ENCODE results near the gene PER3. TPM values are rescaled to one million over a fixed set of nuclear protein-coding genes. Genes with fewer than 3 reads are reported as not detected.

Gene PER3
- total and polyA plus RNA-seq, 9 of the 15 experiments (the other 6 are each of a cell fraction or from before 2014, with no cell fraction given): 11.9 to 22.5 (median 14.6) TPM

- intact Hi-C loops (cut with micrococcal nuclease): no loop called here
- Histone ChIP-seq H3K79me2 (ENCODE audit: control insufficient read depth, insufficient read depth, low read length) (no peaks in the 10 kb centered on the region), H3K4me1 (replicated peaks in 1 of 2; ENCODE audit: control insufficient read depth in 2 of 2, insufficient read depth in 2 of 2, low read length in 2 of 2) (peaks cover 0 to 8% of the 10 kb centered on the region in 2 experiments; a peak in 2 of 5 replicates), H3K9me1 (ENCODE audit: control insufficient read depth, insufficient read depth, low read length) (no peaks in the 10 kb centered on the region), H3K4me2 (ENCODE audit: insufficient read depth, low read length) (no peak overlapping the region), H3K9me3 (replicated peaks; ENCODE audit: control insufficient read depth, insufficient read depth, low read depth, low read length) (no peaks in the 10 kb centered on the region), H3K36me3 (ENCODE audit: control insufficient read depth, insufficient read depth, low read length) (no peaks in the 10 kb centered on the region), H3K9ac (ENCODE audit: insufficient read depth in 1 of 2, low read depth in 2 of 2, low read length in 2 of 2) (no peak overlapping the region), H3K27ac (ENCODE audit: extremely low read depth, low read depth, low read length) (no peak overlapping the region), H3K4me3 (no peak overlapping the region), H2AFZ (ENCODE audit: low read depth, low read length) (no peak overlapping the region), H3K27me3 (ENCODE audit: control insufficient read depth in 2 of 2, insufficient read depth in 2 of 2, low read length in 2 of 2) (no peaks in the 10 kb centered on the region), H4K20me1 (replicated peaks; ENCODE audit: control insufficient read depth, insufficient read depth, low read length) (0 out of 2 replicates have a peak, but pooled peaks cover 6% of the 10 kb centered on the region)
- 31% methylated on average over 4 of the region's 4 CpGs for WGBS (ENCODE audit: insufficient coverage, low coverage, missing lambda C conversion rate)
- no TSS peak for BruUV-seq (replicated peaks)
- in situ Hi-C loops (cut with MboI): no loop called here
- POLR2A ChIA-PET: no interaction called here
- ATAC-seq: no peak
- DNase-seq (ENCODE audit: extremely low read depth in 1 of 4, low spot score in 3 of 4): no peak
- no peak for TF ChIP-seq HOXB6 (CRISPR knock-in tag; IDR thresholded peaks at IDR 0.05; ENCODE audit: borderline replicate concordance)
- TF ChIP-seq ZNF830 (CRISPR knock-in tag; IDR thresholded peaks at IDR 0.05): no peak
- no peak for TF ChIP-seq BHLHE40 (IDR thresholded peaks at IDR 0.05; ENCODE audit: low read length)
- no peak for TF ChIP-seq COPS2 (conservative IDR thresholded peaks at IDR 0.05)
- TF ChIP-seq PPARD (CRISPR knock-in tag; IDR thresholded peaks at IDR 0.05): no peak
- no peak for TF ChIP-seq BRCA1 (IDR thresholded peaks at IDR 0.05)
- no peak for TF ChIP-seq BRCA1 (CRISPR knock-in tag; IDR thresholded peaks at IDR 0.05)
- TF ChIP-seq HCFC1 (IDR thresholded peaks at IDR 0.05; ENCODE audit: low read depth, low read length): no peak
- no peak for TF ChIP-seq AFF1 (IDR thresholded peaks at IDR 0.05; ENCODE audit: low read depth in 1 of 2, partially characterized antibody in 2 of 2)
- no peak for TF ChIP-seq SP1 (CRISPR knock-in tag; IDR thresholded peaks at IDR 0.05)
- TF ChIP-seq ZNF707 (CRISPR knock-in tag; conservative IDR thresholded peaks at IDR 0.05): no peak
- no peak for TF ChIP-seq KAT2B (IDR thresholded peaks at IDR 0.05; ENCODE audit: low read depth, low read length)
- TF ChIP-seq FOXK2 (conservative IDR thresholded peaks at IDR 0.05 in 1 of 2, IDR thresholded peaks at IDR 0.05 in 1 of 2; ENCODE audit: low read depth in 2 of 2): no peak
- no peak for TF ChIP-seq CREB1 (IDR thresholded peaks at IDR 0.05)
- TF ChIP-seq CREB1 (CRISPR knock-in tag; IDR thresholded peaks at IDR 0.05): no peak
- TF ChIP-seq SMARCA5 (IDR thresholded peaks at IDR 0.05): no peak
- TF ChIP-seq BRD9 (IDR thresholded peaks at IDR 0.05; ENCODE audit: low read depth, partially characterized antibody): no peak
- no peak for FAIRE-seq
- CTCF ChIA-PET (ENCODE audit: low intra/inter-chr PET ratio): interaction anchor here (0.7 kb wide), 1 partner anchor 102 kb away, joined by 3 read pairs; no protein-coding TSS in a partner anchor
Measured at GRCh38 chr1:7857985-7858384, 73.9 kb downstream of the PER3 start.

All from K562 (cell line).